NT2/D1 (cell line): ENCODE results near the gene KDM3A.

Source experiments
- DNase-seq: peaks from one replicate; pipeline ENCODE4 v3.0.0-alpha.2; 2011; ENCODE audit warnings: low read depth, low spot score
- H3K27me3 ChIP-seq: 2 replicates; pipeline ENCODE4 v1.6.0; 2011; ENCODE audit warnings: mild to moderate bottlenecking; ENCODE audit not compliant: insufficient read length, insufficient read depth
- H3K36me3 ChIP-seq: 2 replicates; pipeline ENCODE4 v1.6.1; 2011; ENCODE audit warnings: mild to moderate bottlenecking, low read length, mixed read lengths; ENCODE audit not compliant: insufficient read depth, insufficient read length
- H3K4me1 ChIP-seq: 2 replicates; pipeline ENCODE4 v1.5.1; 2011; ENCODE audit not compliant: insufficient read depth, insufficient read length
- H3K4me3 ChIP-seq: 2 replicates; pipeline ENCODE4 v1.5.1; 2011; ENCODE audit warnings: low read depth; ENCODE audit not compliant: insufficient read length
- H3K9ac ChIP-seq: 2 replicates; pipeline ENCODE4 v1.6.0; 2011; ENCODE audit warnings: low read depth; ENCODE audit not compliant: insufficient read length
- H3K9me3 ChIP-seq: 2 replicates; pipeline ENCODE4 v1.5.1; 2011; ENCODE audit warnings: mild to moderate bottlenecking, low read length; ENCODE audit not compliant: insufficient read depth
- SUZ12 ChIP-seq: IDR thresholded peaks from 2 replicates; pipeline ENCODE4 v1.6.1; 2011; ENCODE audit not compliant: insufficient read length, insufficient read depth; ENCODE audit errors: extremely low read depth
- YY1 ChIP-seq: IDR thresholded peaks from 2 replicates; pipeline ENCODE4 v1.6.1; 2011; ENCODE audit not compliant: insufficient read length, insufficient read depth
- ZNF274 ChIP-seq: IDR thresholded peaks from 2 replicates; pipeline ENCODE4 v1.6.1; 2011; ENCODE audit warnings: mild to moderate bottlenecking, low read depth, low read length

KDM3A gene

GRCh38 chr2:86440631-86441391 is at the start of gene KDM3A:
KDM3A (plus strand) TSS chr2:86441371; CDS start chr2:86442048, 677 bp downstream.
- peak within 1 kb of the TSS; percentile 76 for H3K9ac ChIP-seq
- peaks cover 14% of the 10 kb centered on the region for H3K36me3 ChIP-seq
- peaks cover 27% of the 10 kb centered on the region for H3K9me3 ChIP-seq
- TF ChIP-seq YY1 (peak; percentile 82), ZNF274 (no peak)
- DNase-seq = peak; percentile 99
- no peaks in the 10 kb centered on the region for H3K4me1 ChIP-seq
- H3K4me3 ChIP-seq = peak within 1 kb of the TSS; percentile 83
- H3K27me3 ChIP-seq = no peaks in the 10 kb centered on the region

- TF ChIP-seq YY1 (no peak), SUZ12 (no peak), ZNF274 (no peak)
- H3K9me3 ChIP-seq = no peaks in the 10 kb centered on the region
- H3K4me3 ChIP-seq = no peak overlapping the region
- H3K36me3 ChIP-seq = no peaks in the 10 kb centered on the region
- H3K9ac ChIP-seq = no peak overlapping the region
- DNase-seq = no peak
- no peaks in the 10 kb centered on the region for H3K4me1 ChIP-seq
- H3K27me3 ChIP-seq = no peaks in the 10 kb centered on the region
Observed at GRCh38 chr2:86392873-86393518, 48.2 kb upstream of the KDM3A start.

- no peaks in the 10 kb centered on the region for H3K4me1 ChIP-seq
- H3K9ac ChIP-seq = no peak overlapping the region
- no peak overlapping the region for H3K4me3 ChIP-seq
- H3K9me3 ChIP-seq = no peaks in the 10 kb centered on the region
- H3K27me3 ChIP-seq = no peaks in the 10 kb centered on the region
- DNase-seq = no peak
- no peak for TF ChIP-seq ZNF274
- TF ChIP-seq YY1 = no peak
- no peak for TF ChIP-seq SUZ12
- H3K36me3 ChIP-seq = no peaks in the 10 kb centered on the region
Observed at GRCh38 chr2:86393521-86394491, 47.4 kb upstream of the KDM3A start.

- Histone ChIP-seq H3K4me1 (no peaks in the 10 kb centered on the region), H3K36me3 (no peaks in the 10 kb centered on the region), H3K9ac (no peak overlapping the region), H3K9me3 (no peaks in the 10 kb centered on the region), H3K4me3 (no peak overlapping the region), H3K27me3 (no peaks in the 10 kb centered on the region)
- DNase-seq = peak; percentile 16
- TF ChIP-seq SUZ12 (no peak), ZNF274 (no peak), YY1 (no peak)
Observed at GRCh38 chr2:86396291-86396785, 44.8 kb upstream of the KDM3A start.

GRCh38 chr2:86397986-86398385 is 43.2 kb upstream of the KDM3A start:
- TF ChIP-seq SUZ12 (no peak), ZNF274 (no peak), YY1 (no peak)
- no peaks in the 10 kb centered on the region for H3K27me3 ChIP-seq
- no peaks in the 10 kb centered on the region for H3K4me1 ChIP-seq

GRCh38 chr2:86398500-86399474 is 42.4 kb upstream of the KDM3A start:
- H3K4me1 ChIP-seq = no peaks in the 10 kb centered on the region
- TF ChIP-seq ZNF274 (no peak), YY1 (no peak), SUZ12 (no peak)
- no peak overlapping the region for H3K9ac ChIP-seq
- H3K27me3 ChIP-seq = no peaks in the 10 kb centered on the region
- H3K4me3 ChIP-seq = no peak overlapping the region
- H3K36me3 ChIP-seq = no peaks in the 10 kb centered on the region
- no peak for DNase-seq
- H3K9me3 ChIP-seq = no peaks in the 10 kb centered on the region

More at GRCh38 chr2:86397986-86398385, 43.2 kb upstream of the KDM3A start:
- Histone ChIP-seq H3K9me3 (no peaks in the 10 kb centered on the region), H3K4me3 (no peak overlapping the region), H3K9ac (no peak overlapping the region), H3K36me3 (no peaks in the 10 kb centered on the region)
- no peak for DNase-seq
